ENCODE data around the gene HNRNPC.
A peak's percentile ranks its signal among the peaks of the same experiment; 100 is the strongest.
"Not testable (repeated sequence)": the region's sequence is repeated elsewhere in the genome, so short reads cannot be mapped to it uniquely, and the experiment has no call there.

Gene HNRNPC

DNA sequence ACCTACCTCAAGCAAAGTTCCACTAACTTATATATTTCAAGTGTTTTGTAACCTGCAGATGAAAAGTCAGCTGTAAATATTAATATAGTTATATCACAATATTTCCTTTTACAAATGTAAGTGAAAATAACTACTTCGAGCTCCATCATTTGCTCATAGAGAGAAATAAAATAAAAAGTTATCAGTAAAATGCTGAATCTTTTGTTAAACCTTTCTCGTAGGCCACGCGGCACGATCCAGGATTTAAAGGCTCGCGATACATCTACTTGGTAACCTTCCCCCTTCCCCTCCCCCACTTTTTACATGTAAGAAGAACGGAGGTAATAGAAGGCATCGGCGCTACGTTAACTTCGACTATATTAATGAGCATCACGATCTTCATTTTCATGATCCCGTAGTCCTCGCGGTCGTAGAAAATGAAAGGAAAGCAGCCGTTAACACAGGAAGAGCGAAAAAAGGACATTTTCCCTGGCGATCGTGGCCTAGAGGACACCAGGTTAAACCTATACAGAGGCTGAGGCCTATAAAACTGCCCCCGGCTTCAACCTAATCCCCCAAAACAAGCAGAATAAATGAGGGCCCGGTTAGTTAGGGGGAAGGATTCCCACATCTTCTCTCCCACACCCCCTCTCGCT is 508 bp downstream of the HNRNPC start:
- DNase-seq, result peak; percentile 14 to 48

DNA sequence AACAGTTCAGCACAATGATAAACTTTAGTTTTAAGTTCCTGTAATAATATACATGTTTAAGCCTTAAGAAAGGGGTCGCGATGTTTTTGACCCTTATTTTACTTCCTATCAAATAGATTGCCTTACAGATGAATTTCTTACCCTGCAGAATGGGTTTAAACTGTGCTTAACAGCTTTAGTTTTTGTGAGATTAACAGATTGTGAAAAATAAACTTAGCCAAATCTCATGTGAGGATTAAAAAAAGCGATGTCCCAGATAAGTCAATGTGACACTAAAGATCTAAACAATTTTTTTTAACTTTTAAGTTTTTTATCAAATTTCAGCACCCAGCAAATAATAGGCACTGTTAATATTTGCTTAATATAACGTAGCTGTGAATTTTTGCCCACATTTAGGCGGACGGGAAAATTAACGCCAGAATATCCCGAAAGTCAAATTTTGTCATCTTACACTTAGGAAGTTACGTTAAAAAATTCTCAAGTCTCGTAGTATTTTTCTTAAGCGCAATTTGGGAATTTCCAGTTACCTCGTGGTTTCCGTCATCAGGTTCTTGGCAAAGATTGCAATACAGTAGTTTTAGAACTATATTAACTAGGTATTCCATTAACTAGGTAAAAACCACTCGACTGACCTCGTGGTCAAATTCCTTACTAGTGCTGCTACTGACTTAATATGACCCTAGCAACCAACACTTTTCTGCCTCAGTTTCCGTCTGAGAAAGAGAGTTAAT is 1.2 kb downstream of the HNRNPC start:
- no peak for DNase-seq

DNA sequence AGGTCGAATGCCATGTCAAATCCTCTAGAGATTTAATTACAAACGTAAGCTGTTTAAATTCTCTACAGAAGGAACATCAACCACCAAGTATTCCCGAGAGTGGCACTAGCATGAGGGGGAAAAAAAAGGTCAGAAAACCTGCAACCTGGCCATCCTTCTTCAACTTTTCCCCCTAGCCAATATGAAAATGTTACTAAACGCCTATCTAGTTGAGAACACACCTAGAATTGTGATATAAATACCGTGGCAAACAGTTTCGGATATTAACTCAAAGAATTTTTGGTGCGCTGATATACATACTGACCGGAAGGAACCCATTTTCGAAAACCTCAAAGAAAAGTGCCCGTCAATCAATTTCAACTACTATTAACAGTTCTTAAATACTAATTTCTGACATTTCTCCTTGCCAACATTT is 1.8 kb downstream of the HNRNPC start:
- DNase-seq, result peak in 1 of 2 experiments; percentile 46

DNA sequence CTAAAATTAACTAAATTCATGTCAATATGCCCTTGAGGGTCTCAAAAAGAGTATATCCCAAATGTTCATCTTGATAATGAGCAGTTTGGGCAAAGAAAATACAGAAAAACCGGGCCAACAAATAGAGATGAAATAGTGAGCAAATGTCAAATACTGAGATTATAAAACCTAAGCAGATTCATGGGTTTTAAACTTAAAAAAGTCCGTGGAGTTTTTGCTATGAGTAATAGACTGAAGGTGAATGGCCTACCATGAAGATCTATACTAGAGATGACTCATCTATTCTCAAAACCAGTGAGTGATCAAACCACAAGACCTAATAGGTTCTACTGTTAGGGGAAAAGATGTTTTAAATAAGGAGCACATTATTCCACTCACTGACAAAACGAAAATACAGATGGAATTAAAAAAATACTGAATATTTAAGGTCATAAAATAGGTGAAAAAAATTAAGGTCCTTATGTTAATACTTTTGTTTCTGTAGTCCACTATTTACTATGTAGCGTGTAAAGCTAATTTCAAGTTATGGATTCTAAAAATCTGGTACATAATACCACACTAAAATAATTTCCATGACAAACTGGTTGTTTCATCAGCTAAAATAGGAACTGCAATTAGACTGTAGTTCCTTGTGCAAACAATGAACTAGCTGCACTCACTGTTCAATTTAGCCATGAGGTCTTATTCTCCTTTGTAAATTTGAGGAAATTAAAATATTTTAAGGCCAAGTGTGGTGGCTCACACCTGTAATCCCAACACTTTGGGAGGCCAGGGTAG is 5.0 kb downstream of the HNRNPC start:
- peak; percentile 12 to 69 for DNase-seq

DNA sequence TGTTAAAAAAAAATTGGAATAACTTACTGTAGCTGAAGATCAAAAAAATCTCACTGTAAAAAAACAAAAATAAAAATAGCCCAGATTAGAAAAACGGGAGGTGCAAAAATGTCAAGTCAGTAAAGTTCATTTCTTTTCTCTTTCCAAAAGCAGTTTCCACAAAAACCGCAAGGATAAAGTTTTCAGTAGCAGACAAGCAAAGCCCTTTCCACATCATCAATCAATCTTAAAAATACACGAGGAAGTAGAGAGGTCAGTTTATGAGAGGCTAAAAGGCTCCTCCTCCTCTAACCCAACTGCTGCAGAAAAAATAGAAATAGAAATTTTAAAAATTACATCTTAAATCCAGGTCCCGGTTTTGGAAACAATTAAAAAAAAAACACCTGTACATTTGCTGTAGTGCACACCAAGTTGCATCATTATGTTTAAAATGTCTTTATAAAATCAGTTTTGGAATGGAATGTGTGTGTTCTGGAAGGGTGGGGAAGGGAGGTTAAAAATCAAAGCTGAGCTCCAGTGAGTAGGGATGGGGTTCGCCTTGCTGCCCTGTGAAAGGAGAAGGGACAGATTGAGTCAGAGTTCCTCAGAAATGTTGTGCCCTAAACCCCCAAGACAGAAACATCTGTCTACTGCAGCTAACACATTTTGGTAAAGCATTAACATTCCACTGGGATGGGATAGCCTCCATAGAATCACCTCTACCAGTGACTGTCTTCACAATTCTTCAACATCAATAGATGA is 5.8 kb downstream of the HNRNPC start:
- no peak for DNase-seq

DNA sequence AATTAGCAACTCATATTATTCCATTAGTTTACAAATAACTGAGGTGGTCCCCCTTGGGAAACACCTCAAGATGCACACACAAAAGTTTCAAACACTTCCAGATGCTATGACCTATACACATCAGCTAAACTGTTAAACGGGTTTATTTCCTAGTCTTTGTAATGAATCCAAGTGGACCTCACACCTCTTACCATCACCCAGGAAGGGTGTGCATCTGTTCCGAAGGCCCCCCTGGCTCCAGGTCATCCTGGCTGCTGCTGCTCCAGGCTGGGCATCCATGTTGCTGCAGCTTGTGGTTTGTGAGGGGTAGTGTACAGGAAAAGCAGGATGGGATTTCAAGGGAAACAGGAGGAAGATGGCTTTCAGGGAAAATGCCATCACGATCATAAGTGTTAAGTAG is 6.8 kb downstream of the HNRNPC start:
- DNase-seq, result no peak

DNA sequence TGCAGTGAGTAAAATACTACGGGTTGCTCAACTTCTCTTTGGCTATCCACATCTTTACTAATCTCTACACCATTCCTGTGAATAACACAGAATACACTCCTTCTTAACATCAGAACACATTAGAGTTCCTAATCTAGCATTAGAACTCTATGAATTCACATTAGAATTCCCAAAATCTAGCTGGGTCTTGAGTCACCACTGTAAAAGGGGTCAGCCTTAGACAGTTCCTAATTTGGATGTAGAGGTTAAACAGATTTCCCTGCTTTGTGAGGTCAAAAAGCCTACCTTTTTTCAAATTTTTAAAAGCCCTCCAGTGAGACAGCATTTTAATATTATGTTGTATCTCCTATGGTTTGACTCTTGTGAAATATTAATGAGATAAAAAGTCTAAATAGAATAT is 7.4 kb downstream of the HNRNPC start:
- DNase-seq, result no peak

DNA sequence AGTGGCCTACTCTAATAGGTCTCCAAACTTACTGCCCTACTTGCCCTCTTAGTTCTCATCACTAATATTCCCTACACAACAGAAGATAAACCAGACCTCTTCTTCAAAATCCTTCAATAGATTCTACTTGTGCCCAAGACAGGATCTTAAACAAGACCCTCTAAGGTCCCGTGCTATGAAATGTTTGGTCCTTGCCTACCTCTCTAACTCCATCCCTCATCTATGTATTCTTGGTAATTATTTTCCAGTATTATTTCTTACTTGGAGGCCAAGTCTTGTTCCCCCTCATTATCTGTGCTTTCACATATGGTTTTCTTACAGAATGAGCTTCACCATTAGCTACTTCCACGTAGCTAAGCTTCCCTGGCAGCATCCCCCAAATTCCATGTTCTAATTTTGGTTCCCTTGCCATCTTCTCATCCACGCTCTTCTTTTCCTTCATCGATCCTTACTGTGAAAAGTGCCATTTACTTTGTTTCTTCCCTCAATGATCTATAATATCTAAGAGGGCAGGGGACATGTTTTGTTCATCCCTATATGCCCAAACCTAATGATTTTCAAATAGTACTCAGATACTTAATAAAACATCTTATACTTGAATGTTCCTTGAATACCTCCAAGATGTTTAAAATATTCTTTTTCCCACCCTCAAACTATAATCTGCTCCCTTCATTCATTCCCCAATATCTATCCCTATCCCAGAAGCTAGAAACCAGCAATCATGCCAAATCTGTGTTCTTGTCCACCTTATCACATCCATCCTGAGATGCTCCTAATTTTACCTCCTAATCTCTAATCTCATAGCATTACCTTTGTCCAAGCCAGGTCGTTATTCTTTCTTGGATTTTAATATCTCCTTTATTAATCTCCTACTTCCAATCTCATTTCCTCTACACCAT is 10.1 kb downstream of the HNRNPC start:
- no peak for DNase-seq

DNA sequence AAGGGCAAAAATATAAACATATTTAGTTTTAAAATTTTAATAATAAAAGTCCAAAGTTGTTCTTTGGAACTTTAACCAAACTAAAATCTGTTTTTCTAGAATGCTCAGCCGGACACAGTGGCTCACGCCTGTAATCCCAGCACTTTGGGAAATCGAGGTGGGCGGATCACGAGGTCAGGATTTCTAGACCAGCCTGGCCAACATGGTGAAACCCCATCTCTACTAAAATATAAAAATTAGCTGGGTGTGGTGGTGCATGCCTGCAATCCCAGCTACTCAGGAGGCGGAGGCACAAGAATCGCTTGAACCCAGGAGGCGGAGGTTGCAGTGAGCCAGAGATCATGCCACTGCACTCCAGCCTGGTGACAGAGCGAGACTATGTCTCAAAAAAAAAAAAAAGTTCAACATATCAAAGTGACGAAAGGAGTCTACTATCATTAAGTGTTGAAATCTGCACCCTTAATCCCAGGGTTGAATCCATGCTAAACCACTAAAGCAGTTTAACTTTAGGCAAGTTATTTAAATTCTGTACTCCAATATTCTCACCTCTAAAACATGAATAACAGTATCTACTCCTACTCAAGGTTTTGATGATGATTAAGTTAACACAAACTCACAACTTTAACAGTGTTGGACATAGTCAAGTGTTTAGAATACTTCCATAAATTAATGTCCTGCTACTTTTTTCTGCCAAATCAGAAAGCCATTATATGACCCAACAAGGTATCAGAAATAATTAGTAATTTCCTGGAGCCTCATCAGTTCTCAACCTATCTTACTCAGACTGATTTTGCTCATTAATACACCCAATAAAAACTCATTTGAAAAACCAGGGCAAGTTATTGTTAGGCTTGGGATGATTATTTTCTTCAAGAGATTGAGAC is 11.0 kb downstream of the HNRNPC start:
- DNase-seq, result no peak

DNA sequence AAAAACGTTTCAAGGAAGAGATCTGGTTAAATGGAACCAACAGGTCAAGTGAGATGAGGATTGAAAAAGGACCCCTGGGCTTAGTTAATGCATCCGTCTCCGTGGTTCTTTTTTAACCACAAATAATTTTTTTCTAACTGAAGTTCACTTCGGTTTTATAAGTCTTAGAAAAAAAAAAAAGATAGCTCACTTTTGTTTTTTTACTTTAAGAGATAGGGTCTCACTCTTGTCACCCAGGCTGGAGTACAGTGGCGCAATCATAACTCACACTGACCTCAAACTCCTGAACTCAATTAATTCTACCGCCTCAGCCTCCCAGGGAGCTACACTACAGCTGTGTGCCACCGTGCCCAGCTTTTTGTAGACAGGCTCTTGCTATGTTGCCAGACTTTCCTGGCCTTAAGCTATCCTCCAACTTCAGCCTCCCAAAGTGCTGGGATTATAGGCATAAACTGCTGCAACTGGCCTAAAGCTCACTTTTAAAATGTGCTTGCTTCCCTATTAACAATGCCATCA is 11.8 kb downstream of the HNRNPC start:
- no peak for DNase-seq

DNA sequence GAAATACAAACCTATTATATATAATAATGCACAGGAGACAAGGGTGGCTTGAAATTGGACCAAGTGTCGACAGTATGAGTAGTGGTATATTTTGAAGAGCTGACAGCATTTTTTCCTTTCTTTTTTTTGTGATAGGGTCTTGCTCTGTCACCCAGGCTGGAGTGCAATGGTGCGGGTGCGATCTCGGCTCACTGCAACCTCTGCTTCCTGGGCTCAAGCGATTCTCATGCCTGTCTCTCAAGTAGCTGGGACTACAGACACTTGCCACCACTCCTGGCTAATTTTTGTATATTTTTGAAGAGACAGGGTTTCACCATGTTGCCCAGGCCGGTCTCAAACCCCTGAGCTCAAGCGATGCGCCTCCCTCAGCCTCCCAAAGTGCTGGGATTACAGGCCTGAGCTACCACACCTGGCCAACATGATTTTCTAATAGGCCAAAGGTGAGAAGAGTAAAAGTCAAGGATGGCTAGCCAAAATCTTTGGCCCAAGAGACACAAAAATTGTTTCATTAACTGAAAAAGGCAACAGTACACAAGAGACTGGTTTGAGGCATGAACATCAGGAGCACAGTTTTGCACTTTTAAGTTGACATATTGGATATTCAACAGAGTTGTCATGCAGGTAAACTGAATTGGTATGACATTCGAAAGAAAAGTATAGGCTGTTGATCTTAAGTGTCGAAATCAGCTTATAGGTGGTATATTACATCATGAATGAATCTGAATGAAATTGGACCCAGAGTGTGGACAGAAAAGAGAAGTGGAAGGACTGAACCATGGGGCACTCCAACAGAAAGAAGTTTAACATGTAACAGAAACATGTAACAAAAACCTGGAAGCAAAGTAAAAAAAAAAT is 12.5 kb downstream of the HNRNPC start:
- DNase-seq, result no peak

DNA sequence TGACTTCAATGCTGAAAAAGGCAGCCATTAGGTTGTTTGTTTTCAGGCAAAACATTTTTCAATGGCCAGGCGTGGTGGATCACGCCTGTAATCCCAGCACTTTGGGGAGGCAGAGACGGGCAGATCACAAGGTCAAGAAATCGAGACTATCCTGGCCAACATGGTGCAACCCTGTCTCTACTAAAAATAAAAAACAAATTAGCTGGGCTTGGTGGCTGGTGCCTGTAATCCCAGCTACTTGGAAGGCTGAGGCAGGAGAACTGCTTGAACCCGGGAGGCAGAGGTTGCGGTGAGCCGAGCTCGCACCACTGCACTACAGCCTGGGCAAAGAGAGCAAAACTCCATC is 13.2 kb downstream of the HNRNPC start:
- DNase-seq, result not testable (repeated sequence)

DNA sequence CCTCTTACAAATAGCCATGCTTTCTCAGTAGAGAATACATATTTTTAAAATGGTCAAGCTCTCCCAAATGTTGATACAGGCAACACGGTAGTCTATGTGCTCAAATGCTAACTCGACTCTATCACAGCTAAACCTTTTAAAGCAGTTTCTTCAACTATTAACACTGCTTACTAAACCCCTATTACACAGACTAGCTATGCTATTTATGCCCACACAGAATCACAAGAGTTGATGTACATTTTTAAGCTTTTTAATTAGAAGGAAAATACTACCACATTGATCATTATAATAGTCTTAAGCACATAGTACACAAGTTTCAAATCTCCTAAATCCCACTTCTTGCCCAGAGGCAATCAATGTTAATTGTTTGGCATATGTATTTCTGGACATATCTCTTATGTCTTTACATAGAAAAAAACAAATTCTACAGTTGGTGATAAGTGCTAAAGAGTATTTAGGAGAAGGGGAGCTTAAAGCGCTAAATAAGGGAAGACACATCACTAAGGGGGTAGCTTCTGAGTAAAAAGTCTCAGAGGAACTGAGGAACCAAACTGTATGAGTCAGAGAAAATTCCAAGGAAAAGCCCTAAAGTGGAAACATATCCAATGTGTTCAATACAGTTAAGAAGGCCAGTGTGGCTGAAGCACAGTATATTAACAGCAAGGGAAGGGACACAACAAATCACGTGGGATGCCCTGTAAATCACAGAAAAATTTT is 13.7 kb downstream of the HNRNPC start:
- DNase-seq, result no peak

DNA sequence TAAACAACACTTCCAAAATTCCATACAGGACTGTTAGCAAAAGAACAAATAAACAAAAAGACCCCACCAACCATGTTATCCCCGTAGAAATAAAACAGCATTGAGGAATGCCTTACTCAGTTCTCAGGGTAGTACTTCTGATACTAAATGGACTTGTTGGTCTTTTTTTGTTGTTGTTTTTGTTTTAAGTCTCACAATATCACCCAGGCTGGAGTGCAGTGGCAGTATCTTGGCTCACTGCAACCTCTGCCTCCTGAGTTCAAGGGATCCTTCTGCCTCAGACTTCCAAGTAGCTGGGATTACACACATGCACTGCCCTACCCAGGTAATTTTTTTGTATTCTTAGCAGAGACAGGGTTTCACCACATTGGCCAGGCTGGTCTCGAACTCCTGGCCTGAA is 17.1 kb downstream of the HNRNPC start:
- DNase-seq, result no peak

DNA sequence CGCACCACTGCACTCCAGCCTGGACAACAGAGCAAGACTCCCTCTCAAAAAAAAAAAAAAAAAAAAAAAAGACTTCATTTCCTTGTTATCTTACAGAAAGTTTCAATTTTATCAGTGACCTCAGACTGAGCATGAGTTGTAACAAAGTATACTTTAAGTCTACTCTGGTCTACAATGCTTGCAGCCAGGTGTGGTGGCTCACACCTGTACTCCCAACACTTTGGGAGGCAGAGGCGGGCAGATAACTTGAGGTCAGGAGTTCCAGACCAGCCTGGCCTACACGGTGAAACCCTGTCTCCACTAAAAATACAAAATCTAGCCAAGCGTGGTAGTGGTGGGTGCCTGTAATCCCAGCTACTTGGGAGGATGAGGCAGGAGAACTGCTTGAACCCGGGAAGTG is 18.0 kb downstream of the HNRNPC start:
- no peak for DNase-seq

DNA sequence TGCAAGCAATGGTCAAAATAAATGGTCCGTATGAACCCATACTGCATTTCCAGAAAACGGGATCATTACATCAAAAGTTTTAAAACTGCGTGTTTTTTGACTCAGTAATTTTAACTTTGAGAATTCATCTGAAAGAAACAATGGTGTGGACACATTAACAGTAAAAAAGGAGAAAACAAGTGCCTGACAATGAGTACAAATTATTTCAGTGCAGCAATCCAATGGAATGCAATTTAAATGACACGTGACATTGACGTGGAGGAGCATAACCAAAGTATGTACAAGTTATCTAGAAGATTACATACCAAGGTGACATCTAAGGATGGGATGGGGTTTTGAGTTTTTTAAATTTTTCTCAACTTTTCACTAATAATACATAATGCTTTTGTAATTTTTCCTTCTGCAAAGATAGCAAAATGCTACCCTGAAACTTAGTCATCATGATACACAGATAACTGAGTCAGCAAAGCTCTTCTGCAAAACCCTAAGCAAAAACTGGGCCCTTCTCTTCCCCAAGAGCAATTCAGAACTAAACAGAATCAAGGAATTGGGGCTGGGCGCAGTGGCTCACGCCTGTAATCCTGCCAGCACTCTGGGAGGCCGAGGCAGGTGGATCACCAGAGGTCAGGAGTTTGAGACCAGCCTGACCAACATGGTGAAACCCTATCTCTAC is 20.4 kb downstream of the HNRNPC start:
- no peak for DNase-seq

DNA sequence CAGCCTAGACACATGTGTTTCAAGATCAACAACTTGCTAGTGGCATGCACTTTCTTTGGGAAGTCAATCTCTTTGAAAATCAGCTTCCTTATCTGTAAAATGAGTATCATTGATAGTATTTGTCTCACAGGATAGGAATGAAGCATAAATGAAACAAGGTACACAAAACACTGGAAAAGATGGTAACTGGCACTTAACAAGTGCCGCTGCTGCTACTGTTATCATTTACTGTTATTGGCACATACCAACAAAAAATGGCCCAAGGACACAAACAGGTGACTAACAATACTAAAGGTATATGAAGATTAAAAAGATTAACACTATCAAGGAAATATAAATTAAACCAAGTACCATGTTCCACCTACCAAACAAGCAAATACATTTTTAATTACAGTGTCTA is 20.9 kb downstream of the HNRNPC start:
- no peak for DNase-seq

DNA sequence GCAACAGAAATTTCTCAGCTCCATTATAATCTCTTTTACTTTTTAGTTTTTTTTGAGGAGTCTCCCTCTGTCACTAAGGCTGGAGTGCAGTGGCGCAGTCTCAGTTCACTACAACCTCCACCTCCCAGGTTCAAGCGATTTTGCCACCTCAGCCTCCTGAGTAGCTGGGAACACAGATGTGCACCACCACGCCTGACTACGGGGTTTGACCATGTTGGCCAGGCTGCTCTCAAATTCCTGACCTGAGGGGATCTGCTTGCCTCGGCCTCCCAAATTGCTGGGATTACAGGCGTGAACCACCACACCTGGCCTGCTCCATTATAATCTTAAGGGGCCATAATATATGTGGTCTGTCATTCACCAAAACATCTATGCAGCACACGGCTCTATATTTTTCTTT is 23.4 kb downstream of the HNRNPC start:
- no peak for DNase-seq

DNA sequence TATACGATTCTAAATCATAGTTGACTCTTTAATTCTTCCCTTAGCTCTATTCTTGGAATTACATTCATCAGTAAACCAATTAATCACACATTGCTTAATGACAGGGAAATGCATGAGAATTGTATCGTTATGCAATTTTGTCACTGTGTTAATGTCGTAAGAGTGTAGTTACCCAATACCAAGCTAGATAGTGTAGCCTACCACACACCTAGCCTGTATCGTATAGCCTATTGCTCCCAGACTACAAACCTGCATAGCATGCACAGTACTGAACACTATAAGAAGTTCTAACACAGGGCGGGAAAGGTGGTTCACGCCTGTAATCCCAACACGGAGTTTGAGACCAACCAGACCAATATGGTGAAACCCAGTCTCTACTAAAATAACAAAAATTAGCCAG is 24.7 kb downstream of the HNRNPC start:
- DNase-seq, result no peak

Data from SW 1271 (cell line).